ENCODE measurements around the gene LRRC66. TPM values are rescaled to one million over a fixed set of nuclear protein-coding genes. Genes with fewer than 3 reads are reported as not detected.

LRRC66 gene
- total RNA-seq, 1 donor from 2014 or later: 1.2 TPM

- TF ChIP-seq CTCF (IDR thresholded peaks at IDR 0.05) (no peak), POLR2A (IDR thresholded peaks at IDR 0.05) (no peak), POLR2AphosphoS5 (IDR thresholded peaks at IDR 0.05; ENCODE audit: insufficient read depth in 1 of 2, low read depth in 1 of 2) (no peak)
- Histone ChIP-seq H3K4me3 (no peak overlapping the region), H3K36me3 (peaks cover 0 to 7% of the 10 kb centered on the region in 2 donors), H3K9me3 (no peaks in the 10 kb centered on the region), H3K4me1 (no peaks in the 10 kb centered on the region), H3K27ac (no peak overlapping the region), H3K27me3 (no peaks in the 10 kb centered on the region)
- intact Hi-C loops (cut with DNase I): no loop called here
- DNase-seq (ENCODE audit: extremely low spot score in 2 of 2): no peak
Measured at GRCh38 chr4:52016981-52017380, 3.2 kb downstream of the LRRC66 start.

- Histone ChIP-seq H3K9me3 (no peaks in the 10 kb centered on the region), H3K27ac (no peak overlapping the region), H3K27me3 (no peaks in the 10 kb centered on the region), H3K4me3 (no peak overlapping the region), H3K36me3 (no peaks in the 10 kb centered on the region), H3K4me1 (no peaks in the 10 kb centered on the region)
- TF ChIP-seq CTCF (IDR thresholded peaks at IDR 0.05): no peak
- TF ChIP-seq POLR2AphosphoS5 (IDR thresholded peaks at IDR 0.05; ENCODE audit: insufficient read depth in 1 of 2, low read depth in 1 of 2): no peak
- no peak for TF ChIP-seq POLR2A (IDR thresholded peaks at IDR 0.05)
- intact Hi-C loops (cut with DNase I): no loop called here
- no peak for DNase-seq (ENCODE audit: extremely low spot score in 2 of 2)
Measured at GRCh38 chr4:52015366-52015765, 4.8 kb downstream of the LRRC66 start.

GRCh38 chr4:52014903-52015302, 5.3 kb downstream of the LRRC66 start:
- no peaks in the 10 kb centered on the region for H3K36me3 ChIP-seq
- intact Hi-C loops (cut with DNase I): no loop called here
- no peak overlapping the region for H3K4me3 ChIP-seq
- H3K9me3 ChIP-seq: no peaks in the 10 kb centered on the region
- no peaks in the 10 kb centered on the region for H3K27me3 ChIP-seq
- no peak for DNase-seq (ENCODE audit: extremely low spot score in 2 of 2)
- H3K27ac ChIP-seq: no peak overlapping the region
- TF ChIP-seq POLR2A (IDR thresholded peaks at IDR 0.05): no peak
- no peak for TF ChIP-seq CTCF (IDR thresholded peaks at IDR 0.05)
- TF ChIP-seq POLR2AphosphoS5 (IDR thresholded peaks at IDR 0.05; ENCODE audit: insufficient read depth in 1 of 2, low read depth in 1 of 2): no peak
- no peaks in the 10 kb centered on the region for H3K4me1 ChIP-seq

- Histone ChIP-seq H3K27ac (no peak overlapping the region), H3K4me3 (no peak overlapping the region), H3K36me3 (no peaks in the 10 kb centered on the region), H3K4me1 (no peaks in the 10 kb centered on the region), H3K9me3 (no peaks in the 10 kb centered on the region), H3K27me3 (no peaks in the 10 kb centered on the region)
- intact Hi-C loops (cut with DNase I): no loop called here
- no peak for DNase-seq (ENCODE audit: extremely low spot score in 2 of 2)
- no peak for TF ChIP-seq CTCF (IDR thresholded peaks at IDR 0.05)
Measured at GRCh38 chr4:52012651-52013050, 7.5 kb downstream of the LRRC66 start.

- H3K4me1 ChIP-seq: no peaks in the 10 kb centered on the region
- H3K9me3 ChIP-seq: no peaks in the 10 kb centered on the region
- no peak for TF ChIP-seq CTCF (IDR thresholded peaks at IDR 0.05)
- no peak for TF ChIP-seq POLR2AphosphoS5 (IDR thresholded peaks at IDR 0.05; ENCODE audit: insufficient read depth in 1 of 2, low read depth in 1 of 2)
- no peak for TF ChIP-seq POLR2A (IDR thresholded peaks at IDR 0.05)
- intact Hi-C loops (cut with DNase I): no loop called here
- no peak overlapping the region for H3K4me3 ChIP-seq
- H3K36me3 ChIP-seq: no peaks in the 10 kb centered on the region
- H3K27me3 ChIP-seq: no peaks in the 10 kb centered on the region
- DNase-seq (ENCODE audit: extremely low spot score in 2 of 2): no peak
- H3K27ac ChIP-seq: no peak overlapping the region
Measured at GRCh38 chr4:52010986-52011385, 9.2 kb downstream of the LRRC66 start.

Measured in vagina (tissue), 2 donors.